Keratinocyte (primary cell): ENCODE data around the gene MIS18A.

Experiments
- EZH2 ChIP-seq: IDR thresholded peaks from one replicate; pipeline ENCODE4 v1.6.1; 2012; ENCODE audit warnings: inconsistent platforms, mild to moderate bottlenecking, low read length, moderate library complexity
- TF ChIP-seq, protein P1 (sequence below), 3 experiments: IDR thresholded peaks in 1 of 3; conservative IDR thresholded peaks in 1 of 3; optimal IDR thresholded peaks in 1 of 3; 2 replicates in 2 of 3; 3 replicates in 1 of 3; pipeline versions ENCODE3 to v1.5.1; 2011; ENCODE audit warnings: low read length in 3 of 3, mild to moderate bottlenecking in 3 of 3, moderate library complexity in 2 of 3, control low read depth in 1 of 3, inconsistent platforms in 1 of 3; ENCODE audit not compliant: insufficient read depth in 2 of 3; ENCODE audit errors: extremely low read depth in 1 of 3

DNA sequence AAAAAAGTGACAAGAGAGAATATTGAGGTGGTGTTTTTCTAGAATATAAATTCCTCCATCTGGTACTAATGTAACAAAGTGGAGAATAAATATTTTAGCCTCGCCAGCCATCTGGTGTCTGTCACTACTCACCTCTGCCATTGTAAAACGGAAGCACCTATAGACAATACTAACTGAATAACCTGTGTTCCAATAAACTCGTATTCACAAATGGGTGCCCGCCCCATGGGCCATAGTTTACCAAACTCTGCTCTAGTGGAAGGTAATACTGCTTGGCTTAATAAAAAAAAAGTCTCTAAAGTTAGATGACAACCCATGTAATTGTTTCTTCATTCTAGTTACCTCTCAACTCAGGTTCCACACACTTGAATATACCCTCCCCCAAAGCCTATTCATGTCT, 8.1 kb downstream of the MIS18A start:
- TF ChIP-seq, protein P1, sequence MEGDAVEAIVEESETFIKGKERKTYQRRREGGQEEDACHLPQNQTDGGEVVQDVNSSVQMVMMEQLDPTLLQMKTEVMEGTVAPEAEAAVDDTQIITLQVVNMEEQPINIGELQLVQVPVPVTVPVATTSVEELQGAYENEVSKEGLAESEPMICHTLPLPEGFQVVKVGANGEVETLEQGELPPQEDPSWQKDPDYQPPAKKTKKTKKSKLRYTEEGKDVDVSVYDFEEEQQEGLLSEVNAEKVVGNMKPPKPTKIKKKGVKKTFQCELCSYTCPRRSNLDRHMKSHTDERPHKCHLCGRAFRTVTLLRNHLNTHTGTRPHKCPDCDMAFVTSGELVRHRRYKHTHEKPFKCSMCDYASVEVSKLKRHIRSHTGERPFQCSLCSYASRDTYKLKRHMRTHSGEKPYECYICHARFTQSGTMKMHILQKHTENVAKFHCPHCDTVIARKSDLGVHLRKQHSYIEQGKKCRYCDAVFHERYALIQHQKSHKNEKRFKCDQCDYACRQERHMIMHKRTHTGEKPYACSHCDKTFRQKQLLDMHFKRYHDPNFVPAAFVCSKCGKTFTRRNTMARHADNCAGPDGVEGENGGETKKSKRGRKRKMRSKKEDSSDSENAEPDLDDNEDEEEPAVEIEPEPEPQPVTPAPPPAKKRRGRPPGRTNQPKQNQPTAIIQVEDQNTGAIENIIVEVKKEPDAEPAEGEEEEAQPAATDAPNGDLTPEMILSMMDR (optimal IDR thresholded peaks at IDR 0.05 in 1 of 3, IDR thresholded peaks at IDR 0.05 in 1 of 3, conservative IDR thresholded peaks at IDR 0.05 in 1 of 3; ENCODE audit: extremely low read depth in 1 of 3, insufficient read depth in 2 of 3, low read length in 3 of 3) = no peak
- no peak for TF ChIP-seq EZH2
